ENCODE measurements around the gene TTLL1.

The TTLL1 gene

GRCh38 chr22:43077121-43077877 lies 11.9 kb downstream of the TTLL1 start:
- no peak for TF ChIP-seq CTCF (IDR thresholded peaks at IDR 0.05; ENCODE audit: borderline replicate concordance, insufficient read depth, low read depth, low read length)
- H3K4me3 ChIP-seq (ENCODE audit: low read depth, low read length): no peak overlapping the region

GRCh38 chr22:43066844-43067385 lies 22.3 kb downstream of the TTLL1 start:
- no peak overlapping the region for H3K4me3 ChIP-seq (ENCODE audit: low read depth, low read length)
- TF ChIP-seq CTCF (IDR thresholded peaks at IDR 0.05; ENCODE audit: borderline replicate concordance, insufficient read depth, low read depth, low read length): no peak

GRCh38 chr22:43066134-43066533 lies 23.1 kb downstream of the TTLL1 start:
- H3K4me3 ChIP-seq (ENCODE audit: low read depth, low read length): no peak overlapping the region
- no peak for TF ChIP-seq CTCF (IDR thresholded peaks at IDR 0.05; ENCODE audit: borderline replicate concordance, insufficient read depth, low read depth, low read length)

GRCh38 chr22:43060183-43060582 lies 29.0 kb downstream of the TTLL1 start:
- peak; percentile 79 for TF ChIP-seq CTCF (IDR thresholded peaks at IDR 0.05; ENCODE audit: borderline replicate concordance, insufficient read depth, low read depth, low read length)
- no peak overlapping the region for H3K4me3 ChIP-seq (ENCODE audit: low read depth, low read length)

GRCh38 chr22:43057641-43058040 lies 31.6 kb downstream of the TTLL1 start:
- H3K4me3 ChIP-seq (ENCODE audit: low read depth, low read length): no peak overlapping the region
- no peak for TF ChIP-seq CTCF (IDR thresholded peaks at IDR 0.05; ENCODE audit: borderline replicate concordance, insufficient read depth, low read depth, low read length)

- no peak overlapping the region for H3K4me3 ChIP-seq (ENCODE audit: low read depth, low read length)
Observed at GRCh38 chr22:43053176-43053575, 36.0 kb downstream of the TTLL1 start.

More at GRCh38 chr22:43053176-43053575, 36.0 kb downstream of the TTLL1 start:
- TF ChIP-seq CTCF (IDR thresholded peaks at IDR 0.05; ENCODE audit: borderline replicate concordance, insufficient read depth, low read depth, low read length): peak; percentile 22; the same call in 1 of the 2 replicates
